ENCODE data around the gene TENM4.

Gene TENM4

DNA sequence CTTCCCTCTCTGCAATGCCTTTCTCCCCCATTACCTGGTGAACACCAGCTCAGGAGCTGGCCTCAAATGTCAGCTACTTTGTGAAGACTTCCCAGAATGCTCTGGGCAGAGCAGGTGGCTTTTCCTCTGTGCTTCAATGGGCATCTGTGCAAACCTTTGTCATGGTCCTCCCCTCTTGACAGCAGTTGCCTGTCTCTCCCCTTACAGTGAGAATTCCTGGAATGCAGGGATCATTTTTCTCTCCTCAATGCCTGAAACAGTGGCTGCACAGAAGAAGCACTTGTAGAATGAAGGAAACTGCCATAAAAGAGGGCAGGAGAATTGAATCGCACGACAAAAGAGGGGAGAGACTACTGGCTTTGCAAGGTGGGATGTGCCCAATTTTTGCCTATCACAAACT is 773.4 kb downstream of the TENM4 start:
- DNase-seq (ENCODE audit: low read depth, low spot score), result no peak

DNA sequence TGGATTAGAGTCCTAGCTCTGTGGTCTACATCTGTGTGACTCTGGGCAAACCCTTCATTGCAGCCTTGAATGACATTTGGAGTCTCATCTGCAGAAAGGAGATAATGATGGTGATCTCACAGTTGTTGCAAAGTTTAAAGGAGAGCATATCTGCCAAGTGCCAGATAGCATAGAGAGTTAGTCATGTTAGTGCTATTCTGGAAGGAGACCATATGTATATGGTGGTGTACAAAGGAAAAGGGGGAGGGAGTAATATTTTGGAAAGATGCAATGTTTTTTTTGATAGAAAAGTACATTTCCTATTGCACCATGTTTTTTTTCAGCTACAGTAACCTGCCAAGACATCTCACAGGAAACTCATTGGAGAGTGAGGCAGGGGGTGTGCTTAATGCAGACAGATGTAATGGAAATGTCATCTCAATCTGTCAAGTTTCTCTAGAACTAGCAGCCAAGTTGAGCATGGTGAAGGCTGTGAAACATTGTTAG is 774.1 kb downstream of the TENM4 start:
- DNase-seq (ENCODE audit: low read depth, low spot score), result no peak

DNA sequence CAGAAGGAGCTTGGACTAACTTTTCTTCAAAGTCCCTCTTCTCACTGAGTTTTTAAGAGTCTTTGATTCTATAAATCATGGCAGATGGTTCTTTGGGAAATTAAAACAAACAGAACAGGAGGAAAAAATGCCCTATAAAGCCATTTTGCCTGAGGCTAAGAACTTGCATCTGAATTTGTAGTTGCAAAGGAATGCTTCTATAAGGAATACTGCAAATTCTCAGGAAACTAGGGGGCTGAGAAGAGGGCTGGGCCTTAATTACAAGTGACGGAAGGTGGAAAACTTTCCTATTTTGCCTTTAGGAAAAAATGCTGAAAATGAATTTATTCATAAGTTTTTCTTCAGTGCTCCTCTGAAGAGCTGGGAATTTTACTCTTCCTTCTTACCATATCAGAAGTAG is 776.2 kb downstream of the TENM4 start:
- DNase-seq (ENCODE audit: low read depth, low spot score), result no peak

DNA sequence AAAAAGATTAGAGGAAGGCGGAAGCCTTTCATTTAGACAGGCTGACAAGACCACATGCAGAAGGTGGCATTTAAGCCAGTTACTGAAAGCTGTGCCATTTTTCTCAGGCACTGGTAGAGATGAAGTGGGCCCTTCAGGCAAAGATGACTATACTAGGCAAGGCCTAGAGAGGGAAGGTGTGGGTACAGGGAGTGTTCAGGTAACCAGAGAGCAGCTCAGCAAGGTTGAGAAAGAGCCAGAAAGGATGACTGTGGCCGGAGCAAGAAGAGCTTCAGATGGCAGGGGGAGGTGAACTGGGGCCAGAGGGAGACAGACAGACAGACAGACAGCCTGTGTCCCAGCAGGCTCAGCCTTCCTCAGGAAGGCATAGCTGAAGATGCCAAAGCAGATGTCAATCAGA is 778.0 kb downstream of the TENM4 start:
- DNase-seq (ENCODE audit: low read depth, low spot score), result no peak

DNA sequence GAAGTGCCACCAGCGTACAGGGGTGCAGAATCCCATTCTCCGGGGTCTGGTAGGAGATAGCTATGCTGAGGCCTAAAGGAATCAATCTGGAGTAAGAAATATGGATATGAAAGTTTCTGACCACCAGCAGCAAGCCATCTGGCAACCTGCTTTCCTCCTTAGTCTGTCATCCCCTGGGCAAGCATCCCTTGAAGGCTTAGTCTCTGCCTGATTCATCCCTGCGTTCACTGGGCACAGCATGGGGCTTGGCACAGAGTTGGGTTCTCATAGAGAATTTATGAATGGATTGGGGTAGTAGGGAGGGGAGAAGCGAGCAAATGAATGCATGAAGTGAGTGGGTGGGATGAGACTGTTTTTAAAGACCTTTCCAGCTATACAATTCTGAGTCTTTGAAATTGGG is 780.4 kb downstream of the TENM4 start:
- no peak for DNase-seq (ENCODE audit: low read depth, low spot score)

DNA sequence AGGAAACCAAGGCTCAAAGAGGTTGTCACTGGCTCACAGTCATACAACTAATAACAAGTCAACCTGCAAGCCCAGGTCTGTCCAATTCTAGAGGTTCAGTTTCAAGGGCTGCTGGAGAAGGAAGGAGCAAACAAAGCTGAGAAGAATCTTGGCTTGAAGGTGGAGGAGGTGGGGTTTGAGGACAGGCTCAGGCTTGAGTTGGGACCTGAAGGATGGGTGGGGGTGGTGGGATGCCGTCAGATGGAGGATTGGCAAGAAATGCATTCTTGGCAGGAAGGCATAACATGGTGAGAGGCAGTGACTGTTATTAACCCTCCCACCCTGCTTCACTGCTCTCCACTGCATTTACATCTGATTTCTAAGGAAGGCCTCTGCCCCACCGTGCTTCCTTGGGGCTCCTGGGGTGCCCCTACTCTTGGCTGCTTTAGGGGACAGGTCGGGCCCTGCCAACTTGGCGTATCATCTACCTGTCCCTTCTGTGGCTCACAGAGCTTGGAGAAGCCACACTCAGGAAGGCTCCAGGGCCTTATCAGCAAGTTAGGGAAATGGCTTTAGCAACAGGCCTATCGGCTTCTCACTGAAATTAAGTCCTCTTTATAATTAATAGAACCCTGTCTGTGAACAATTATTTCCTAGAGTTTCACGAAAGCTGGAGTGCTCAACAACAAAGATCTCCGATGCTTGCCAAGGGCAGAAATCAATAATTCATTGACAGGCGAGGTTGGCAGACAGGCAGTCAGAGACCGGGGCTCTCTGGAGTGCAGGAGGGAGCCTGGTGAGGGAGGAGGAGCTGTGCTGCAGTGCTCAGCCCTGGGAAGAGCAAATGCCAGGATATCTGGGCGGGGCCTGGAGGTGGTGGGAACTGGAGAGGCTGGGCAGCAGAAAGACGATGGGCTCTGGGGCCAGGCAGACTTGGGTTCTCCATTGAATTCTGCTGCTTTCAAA is 781.2 kb downstream of the TENM4 start:
- no peak for DNase-seq (ENCODE audit: low read depth, low spot score)

DNA sequence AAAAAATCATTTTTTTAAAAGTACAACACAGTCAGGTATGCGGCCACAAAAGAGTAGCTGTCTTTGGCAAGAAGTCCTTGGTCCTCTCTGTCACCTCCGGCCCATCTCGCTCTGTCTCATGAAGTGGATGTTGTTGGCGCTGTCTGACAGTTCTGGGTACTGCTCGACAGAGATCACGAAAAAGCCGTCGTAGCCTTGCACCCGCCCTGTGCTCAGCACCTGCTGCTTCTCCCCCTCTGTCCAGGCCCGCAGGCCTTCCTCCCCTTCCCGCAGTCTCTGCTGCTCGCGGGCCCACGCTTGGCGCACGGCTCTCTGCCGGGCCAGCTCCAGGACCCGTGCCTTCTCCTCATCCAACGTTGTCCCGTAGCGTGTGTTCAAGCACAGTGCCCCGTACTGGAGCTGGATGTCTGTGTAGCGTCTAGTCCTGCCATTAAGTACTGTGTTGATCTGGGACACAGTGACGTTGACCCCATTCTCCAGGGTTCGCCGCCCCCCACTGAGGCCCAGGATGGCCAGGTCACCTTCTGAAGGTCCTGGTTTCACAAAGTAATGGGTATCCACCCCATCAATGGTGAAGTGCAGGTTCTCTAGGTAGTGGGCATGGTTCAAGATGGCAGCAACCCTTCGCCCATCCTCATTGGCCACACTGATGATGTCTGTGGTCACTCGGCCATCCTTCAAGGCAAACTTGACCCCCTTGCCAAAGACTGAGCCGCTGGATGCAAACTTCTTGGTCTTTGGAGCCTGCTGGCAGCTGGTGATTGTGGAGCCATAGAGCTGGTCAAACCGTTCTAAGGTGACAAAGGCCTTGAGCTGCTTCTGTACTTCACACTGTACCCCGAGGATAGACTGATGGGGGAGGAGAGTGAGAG is 782.6 kb downstream of the TENM4 start:
- no peak for DNase-seq (ENCODE audit: low read depth, low spot score)

DNA sequence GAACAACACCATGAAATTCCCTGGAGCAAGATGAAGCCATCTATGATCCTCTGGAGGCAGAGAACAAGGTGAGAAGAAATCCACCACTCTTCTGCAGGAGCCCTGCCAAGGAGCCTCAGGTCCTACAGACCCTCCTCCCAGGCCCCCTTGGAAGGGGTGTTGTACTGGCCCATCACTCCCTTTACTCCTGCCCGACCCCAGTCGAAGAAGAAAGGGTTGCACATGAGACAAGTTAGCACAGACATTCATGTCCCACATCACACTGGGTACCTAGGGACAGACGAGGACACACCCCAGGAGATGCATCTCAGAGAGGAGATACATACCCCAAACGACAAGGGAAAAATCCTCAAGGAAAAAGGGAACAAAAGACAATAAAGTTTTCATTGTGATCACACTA is 783.4 kb downstream of the TENM4 start:
- DNase-seq (ENCODE audit: low read depth, low spot score), result no peak

DNA sequence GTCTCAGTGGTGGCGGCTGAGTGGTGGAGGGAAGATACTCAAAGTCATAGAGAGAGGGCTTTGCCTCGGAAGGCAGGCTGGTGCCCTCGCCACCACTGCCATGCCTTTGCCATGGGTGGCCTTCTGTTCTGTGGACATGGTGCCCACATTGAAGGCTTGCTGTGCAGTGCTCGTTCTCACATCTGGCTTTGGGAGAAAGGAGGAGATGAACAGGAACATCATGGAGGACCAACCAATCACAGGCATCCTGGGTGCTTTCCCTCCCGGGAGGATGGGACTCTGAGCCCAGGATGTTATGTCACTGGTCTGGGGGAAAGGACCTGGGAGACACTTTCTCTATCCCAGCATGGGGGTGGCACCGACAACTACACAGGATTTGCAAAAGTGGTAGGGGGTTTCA is 783.8 kb downstream of the TENM4 start:
- DNase-seq (ENCODE audit: low read depth, low spot score), result no peak

DNA sequence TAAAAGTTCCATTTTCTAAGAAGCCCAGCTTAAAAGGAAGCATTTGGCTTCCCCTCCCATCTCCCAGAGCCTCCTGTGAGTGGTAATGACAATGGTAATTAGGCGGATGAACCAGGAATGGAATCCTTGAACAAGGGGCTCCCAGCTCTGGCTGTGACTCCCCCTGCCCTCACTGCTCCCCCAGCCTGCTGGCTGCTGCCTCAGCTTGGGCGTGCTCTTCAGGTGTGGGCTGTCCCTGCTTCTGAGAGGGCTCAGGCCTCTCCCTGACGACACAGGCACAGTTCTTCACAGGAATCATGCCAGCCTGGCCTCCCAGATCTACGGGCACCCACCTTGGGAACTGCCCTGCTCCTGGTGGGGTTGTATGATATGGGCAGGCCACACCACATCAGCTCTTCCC is 784.5 kb downstream of the TENM4 start:
- DNase-seq (ENCODE audit: low read depth, low spot score), result no peak

DNA sequence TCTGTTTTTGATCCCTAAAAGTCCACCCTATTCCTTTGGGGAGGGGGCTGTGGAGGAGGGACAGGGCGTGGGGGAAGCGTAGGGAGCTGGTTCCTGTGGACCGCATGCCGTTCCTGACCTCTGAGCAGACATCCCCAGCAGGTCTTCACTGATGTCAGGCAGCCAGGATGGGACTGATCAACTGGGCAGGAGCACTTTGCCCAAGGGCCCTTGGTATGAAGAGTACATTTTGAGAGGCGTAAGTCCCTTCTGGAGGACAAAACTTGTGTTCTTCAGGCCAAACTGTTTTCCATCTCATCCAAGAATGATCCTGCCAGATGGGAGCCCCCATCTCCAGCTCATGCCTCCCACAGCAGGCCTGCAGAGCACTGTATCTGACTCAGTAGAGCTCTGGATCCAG is 785.3 kb downstream of the TENM4 start:
- DNase-seq (ENCODE audit: low read depth, low spot score), result no peak

DNA sequence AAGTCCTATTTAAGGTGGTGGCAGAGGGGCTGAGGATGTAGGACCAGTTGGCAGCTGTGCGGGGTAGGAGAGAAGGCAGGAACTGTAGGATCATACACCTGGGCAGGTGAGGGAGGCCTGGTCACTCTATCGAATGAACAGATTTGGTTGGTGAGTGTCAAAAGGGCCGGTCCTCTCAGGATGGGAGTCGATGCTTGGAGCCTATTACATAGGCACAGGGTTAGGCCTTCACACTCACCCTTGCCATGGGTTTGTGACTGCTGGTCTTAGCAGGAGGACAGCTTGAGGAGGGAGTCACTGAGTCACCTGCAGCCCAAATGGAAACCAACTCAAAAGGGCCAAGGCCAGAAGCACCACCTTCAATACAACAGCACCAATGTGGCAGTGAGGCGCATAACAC is 786.0 kb downstream of the TENM4 start:
- DNase-seq (ENCODE audit: low read depth, low spot score), result no peak

DNA sequence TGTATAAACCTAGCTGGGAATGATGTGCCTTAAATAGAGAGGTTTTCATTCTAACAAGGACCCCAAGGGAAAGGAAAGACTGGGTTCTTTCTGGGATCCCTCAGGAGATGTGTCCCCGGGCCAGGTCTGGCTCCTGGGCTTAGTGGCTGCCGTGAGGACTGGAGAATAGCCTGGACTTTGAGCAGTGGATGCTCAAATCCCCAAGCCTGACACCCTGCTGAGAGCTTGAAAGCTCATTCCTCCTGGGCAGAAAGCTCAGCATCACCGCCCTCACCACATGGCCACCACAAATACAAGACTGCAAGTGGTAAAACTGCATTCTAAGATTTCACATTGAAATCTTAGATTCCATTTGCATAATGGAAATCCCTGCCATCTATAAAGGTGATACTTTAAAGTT is 786.8 kb downstream of the TENM4 start:
- DNase-seq (ENCODE audit: low read depth, low spot score), result no peak

DNA sequence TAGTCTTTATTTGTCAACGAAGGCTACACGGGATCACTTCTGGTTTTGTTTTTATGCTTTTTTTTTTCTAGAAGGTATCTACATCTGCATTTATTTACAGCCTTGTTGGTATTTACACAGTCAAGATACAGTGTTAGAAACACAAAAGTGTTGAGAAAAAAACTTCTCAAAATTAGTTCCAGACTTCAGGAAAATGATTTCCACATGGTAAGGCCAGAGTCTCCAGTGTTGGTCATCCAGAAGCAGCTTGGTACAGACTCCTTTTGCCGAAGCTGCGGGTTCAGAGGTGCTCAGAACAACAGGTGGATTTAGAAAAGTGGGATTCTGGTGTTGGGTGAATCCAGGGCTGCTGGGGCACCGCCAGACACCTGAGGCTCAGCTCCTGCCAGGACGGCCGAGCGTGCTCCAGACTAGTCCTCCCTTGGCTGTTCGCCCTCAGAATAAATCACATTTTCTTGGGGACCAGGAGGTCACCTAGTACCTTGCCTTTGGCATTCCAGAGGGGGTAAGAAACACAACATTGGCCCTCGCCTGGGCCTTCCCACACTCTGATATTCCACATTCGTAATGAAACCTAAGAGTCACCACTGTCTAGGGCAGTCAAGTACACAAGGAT is 787.4 kb downstream of the TENM4 start:
- no peak for DNase-seq (ENCODE audit: low read depth, low spot score)

DNA sequence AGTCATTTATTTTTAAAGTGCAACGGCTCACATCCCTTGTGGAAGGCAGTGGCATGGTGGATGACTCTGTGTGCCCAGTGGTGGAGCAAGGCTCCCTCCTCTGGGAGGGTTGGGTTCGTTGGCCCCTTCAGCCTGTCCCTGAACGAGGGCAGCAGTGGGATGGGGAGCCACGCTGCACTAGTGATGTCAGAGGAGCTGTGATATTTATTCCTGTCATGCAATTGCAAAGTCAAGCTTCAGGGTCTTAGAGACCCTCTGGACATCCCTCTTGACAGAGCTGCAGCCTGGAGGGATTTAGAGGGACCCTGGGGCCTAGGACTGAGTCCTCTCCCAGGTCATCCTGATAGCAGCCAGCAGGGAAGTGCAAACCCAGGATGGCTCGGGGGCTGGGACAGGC is 788.0 kb downstream of the TENM4 start:
- DNase-seq (ENCODE audit: low read depth, low spot score), result no peak

DNA sequence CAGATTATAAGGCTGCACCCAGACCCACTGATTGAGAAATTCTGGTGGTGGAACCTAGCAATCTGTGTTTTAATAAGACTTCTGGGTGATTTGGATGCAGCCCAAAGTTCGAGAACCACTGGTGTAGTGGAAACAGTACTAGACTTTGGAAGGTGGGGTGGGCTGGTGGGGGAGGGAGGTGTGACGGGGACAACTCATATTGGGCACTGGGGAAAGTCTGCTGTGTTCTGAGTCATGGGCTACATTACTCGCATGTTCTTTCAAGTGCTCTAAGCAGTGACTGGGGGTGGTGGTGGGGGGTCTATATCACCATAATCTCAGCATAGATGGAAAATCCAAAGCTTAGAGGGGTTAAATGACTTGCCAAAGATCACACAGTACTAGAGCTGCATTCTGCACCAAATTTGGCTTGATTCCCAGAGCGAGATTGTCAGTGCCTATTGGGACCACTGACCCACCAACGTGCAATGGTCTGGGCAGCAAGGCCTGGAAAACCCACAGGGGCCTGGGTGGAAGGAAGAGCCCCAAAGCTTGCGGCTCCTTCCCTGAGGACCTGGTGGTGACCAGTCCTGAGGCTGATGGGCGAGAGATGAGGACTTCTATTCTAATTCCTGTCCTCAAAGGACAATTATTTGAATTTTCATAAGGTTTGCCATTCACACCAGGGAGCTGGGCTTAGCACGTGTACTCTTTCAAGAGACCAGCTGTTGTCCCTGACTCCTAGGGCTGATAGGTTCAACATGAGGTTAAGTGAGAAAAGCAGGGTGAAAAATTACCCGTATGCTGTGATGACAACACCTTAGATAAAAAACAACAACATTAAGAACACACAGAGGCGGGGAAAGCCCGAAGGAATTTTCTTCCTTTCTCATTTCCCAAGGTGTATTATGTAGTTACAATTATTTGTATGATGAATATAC is 788.6 kb downstream of the TENM4 start:
- DNase-seq (ENCODE audit: low read depth, low spot score), result no peak

DNA sequence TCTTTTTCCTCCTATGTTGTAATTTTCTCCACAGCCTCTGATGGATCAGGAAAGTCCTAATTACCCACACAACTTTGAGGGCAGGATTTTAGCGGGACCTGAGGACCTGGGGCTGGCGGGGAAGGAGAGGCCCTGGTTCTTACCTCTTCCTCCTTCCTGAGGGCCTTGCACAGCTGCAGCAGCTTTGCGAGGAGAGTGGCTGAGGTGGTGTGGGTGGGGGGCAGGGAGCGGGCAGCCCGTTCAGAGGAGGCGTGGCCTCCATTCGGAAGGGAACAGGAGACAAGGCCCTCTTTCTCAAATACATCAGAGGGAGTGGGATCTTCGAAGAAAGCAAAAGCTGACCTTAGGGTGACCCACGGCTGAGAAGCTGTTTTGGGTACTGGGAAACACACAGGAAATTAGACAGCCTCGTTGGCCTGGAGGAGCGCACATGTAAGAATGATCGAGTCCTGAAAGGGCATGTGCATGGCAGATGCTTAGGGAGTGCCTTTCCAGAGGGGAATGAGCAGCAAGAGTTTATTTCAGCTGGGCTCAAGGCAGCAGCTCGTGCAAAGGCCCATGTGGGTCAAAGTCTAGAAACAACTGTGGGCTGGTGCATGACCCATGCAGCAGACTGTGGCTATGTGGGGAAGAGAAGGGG is 789.6 kb downstream of the TENM4 start:
- DNase-seq (ENCODE audit: low read depth, low spot score), result no peak

DNA sequence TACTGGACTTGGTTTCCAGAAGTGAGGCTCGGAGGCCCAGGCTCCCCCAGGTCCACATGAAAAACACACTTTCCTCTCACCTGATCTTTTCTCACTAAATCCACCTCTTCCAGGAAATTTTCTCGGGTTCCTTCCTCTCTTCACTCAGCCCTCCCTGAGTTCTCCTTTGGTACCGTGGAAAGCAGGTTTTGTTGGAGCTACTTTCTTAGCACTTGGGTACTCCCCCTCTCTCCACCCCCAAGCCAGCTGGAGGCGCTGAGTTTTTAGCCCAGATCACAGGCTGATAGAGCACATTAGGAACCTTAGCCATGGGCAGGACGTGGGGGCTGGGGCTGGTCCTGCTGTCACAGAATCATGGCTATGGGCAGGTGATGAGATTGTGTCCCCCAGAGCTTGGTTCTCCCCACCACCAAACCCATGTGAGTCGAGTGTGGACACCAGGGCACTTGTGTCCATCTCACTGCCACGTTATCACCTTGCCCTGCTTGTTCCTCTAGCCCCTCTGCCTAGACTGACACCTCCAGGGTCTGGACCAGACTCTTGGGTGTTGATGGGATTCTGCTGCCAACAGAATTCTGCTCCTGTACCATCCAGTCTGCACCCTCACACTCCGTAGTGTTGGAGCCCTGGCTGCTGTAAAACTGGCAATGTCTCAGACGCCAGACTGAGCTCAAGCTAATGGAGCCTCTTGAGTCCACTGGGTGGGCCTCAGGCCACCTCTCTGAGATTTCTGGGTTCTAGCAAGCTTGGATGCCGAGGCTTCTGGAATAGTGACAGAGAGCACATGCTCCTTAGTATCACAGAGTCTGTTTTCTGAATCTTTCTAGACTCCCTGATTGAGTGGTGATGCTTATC is 791.2 kb downstream of the TENM4 start:
- DNase-seq (ENCODE audit: low read depth, low spot score), result no peak

DNA sequence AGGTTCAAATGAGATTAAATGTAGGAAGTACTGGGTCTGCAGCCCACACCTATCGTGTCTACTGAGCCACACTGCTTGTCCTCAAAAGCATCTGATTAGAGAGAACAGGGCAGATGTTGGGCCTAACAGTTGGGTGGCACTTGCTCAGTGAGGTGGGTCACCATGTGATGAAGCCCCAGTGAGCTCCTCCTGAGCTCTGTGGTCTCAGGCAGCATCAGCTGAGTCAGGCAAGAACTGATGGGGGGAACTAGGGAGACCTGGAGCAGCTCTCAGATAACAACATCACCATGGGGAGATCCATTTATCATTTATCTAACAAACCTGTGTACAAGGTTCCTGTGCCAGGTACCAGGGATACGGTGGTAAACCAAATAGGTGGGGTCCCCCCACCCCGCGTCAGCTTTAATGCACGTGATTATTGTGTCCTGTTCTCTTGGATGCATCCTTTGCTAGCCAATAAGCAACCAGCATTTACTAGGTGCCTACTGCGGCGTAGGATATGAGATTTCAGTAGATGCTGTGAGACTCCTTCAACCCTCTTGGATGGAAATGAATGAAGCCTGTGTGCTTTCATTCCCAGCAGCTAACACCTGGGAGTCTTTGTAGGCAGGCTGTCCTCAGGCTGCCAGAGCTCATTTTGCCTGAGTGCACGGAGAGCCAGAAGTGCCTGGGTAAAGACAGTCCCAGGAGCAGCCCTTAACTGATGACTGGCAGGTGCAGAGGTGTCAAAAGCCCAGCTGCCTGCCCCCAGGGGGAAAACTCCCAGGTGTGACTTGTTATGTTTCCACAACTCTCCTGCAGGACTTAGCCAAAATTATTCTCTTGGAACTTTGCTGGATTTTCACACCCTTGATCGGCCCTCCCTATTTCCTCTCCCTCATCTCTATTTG is 792.6 kb downstream of the TENM4 start:
- DNase-seq (ENCODE audit: low read depth, low spot score), result no peak

Measured in iPS DF 19.7 (cell line).